Measurements from ENCODE around the gene MYO10.

DNA sequence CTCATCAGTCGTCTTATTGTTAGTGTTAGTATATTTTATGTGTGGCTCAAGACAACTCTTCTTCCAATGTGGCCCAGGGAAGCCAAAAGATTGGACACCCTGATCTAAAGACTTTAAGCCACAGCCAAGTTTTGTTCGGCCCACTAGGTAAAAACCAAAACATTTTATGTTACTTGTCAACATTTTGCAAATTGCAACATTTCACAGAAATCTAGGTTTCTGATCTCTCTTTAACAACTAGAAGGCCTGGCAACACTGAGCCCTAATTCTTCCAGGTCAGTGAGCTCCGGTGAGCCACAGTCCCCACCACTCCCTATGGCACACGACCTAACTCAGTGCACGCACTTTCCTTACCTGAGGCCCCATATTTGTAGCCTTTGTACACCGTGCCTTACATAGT is 24.0 kb downstream of the MYO10 start:
- TF ChIP-seq CTCF (IDR thresholded peaks at IDR 0.05 in 4 of 5, conservative IDR thresholded peaks at IDR 0.05 in 1 of 5), result no peak
- no peak for TF ChIP-seq POLR2A (IDR thresholded peaks at IDR 0.05)
